Neural progenitor cell (in vitro differentiated cells): ENCODE measurements around the gene CLEC18C. TPM values are rescaled to one million over a fixed set of nuclear protein-coding genes. Genes with fewer than 3 reads are reported as not detected.
"Not testable (repeated sequence)": the region's sequence is repeated elsewhere in the genome, so short reads cannot be mapped to it uniquely, and the experiment has no call there.

Experiments
- DNase-seq: peaks from one replicate; pipeline ENCODE4 v3.0.0-alpha.2; 2016; ENCODE audit warnings: low spot score
- H2AFZ ChIP-seq: fragments of 200-600 bp; sonication (generic); replicated peaks from 2 replicates; pipeline ENCODE4 v1.6.1; 2016; ENCODE audit warnings: antibody characterized with exemption
- H3F3A ChIP-seq: fragments of 200-600 bp; sonication (generic); 2 replicates; pipeline ENCODE4 v1.6.1; 2016; ENCODE audit warnings: antibody characterized with exemption, low read depth
- H3K27ac ChIP-seq: fragments of 200-600 bp; sonication (generic); 2 replicates; pipeline ENCODE4 v1.5.1; 2016; ENCODE audit warnings: mild to moderate bottlenecking
- H3K27me3 ChIP-seq: fragments of 200-600 bp; sonication (generic); 2 replicates; pipeline ENCODE4 v1.6.1; 2016; ENCODE audit warnings: mild to moderate bottlenecking, moderate library complexity
- H3K36me3 ChIP-seq: fragments of 200-600 bp; sonication (generic); 2 replicates; pipeline ENCODE4 v1.5.1; 2016
- H3K4me1 ChIP-seq: fragments of 200-600 bp; sonication (generic); 2 replicates; pipeline ENCODE4 v1.6.1; 2016; ENCODE audit warnings: mixed run types
- H3K4me2 ChIP-seq: fragments of 200-600 bp; sonication (generic); 2 replicates; pipeline ENCODE4 v1.6.1; 2016
- H3K4me3 ChIP-seq: fragments of 200-600 bp; sonication (generic); 2 replicates; pipeline ENCODE4 v1.5.1; 2016
- H3K79me2 ChIP-seq: fragments of 200-600 bp; sonication (generic); 2 replicates; pipeline ENCODE4 v1.6.1; 2016; ENCODE audit warnings: low read depth
- H3K9ac ChIP-seq: fragments of 200-600 bp; sonication (generic); 2 replicates; pipeline ENCODE4 v1.6.1; 2016
- H3K9me3 ChIP-seq: fragments of 200-600 bp; sonication (generic); 2 replicates; pipeline ENCODE4 v1.5.1; 2016; ENCODE audit warnings: low read depth
- H4K20me1 ChIP-seq: fragments of 200-600 bp; sonication (generic); 2 replicates; pipeline ENCODE4 v1.6.1; 2016; ENCODE audit warnings: low read depth
- H3K27ac Mint-ChIP-seq: 3 replicates; pipeline ENCODE4 v1.8.0; 2021; ENCODE audit warnings: mixed read lengths
- H3K27me3 Mint-ChIP-seq: 2 replicates; pipeline ENCODE4 v1.8.0; 2022; ENCODE audit warnings: low read depth, mild to moderate bottlenecking, inconsistent platforms, moderate library complexity, mixed read lengths; ENCODE audit not compliant: insufficient read depth
- H3K36me3 Mint-ChIP-seq: 3 replicates; pipeline ENCODE4 v1.8.0; 2021; ENCODE audit warnings: mixed read lengths
- H3K4me1 Mint-ChIP-seq: 3 replicates; pipeline ENCODE4 v1.8.0; 2021; ENCODE audit warnings: mixed read lengths
- H3K4me3 Mint-ChIP-seq: 3 replicates; pipeline ENCODE4 v1.8.0; 2021; ENCODE audit warnings: mild to moderate bottlenecking, moderate library complexity, mixed read lengths
- H3K9me3 Mint-ChIP-seq: 3 replicates; pipeline ENCODE4 v1.8.0; 2020; ENCODE audit warnings: mixed read lengths
- total RNA-seq: library from RNA; depleted of rRNA; stranded (reverse); fragments of >200 nt; gene quantifications from 2 replicates; pipeline ENCODE4 v1.2.3, GENCODE V29; 2015; ENCODE audit warnings: low replicate concordance

Gene CLEC18C
- 0.51 and 3.8 TPM in 2 replicates for total RNA-seq

- not testable (repeated sequence) for H3K4me1 Mint-ChIP-seq
These were observed at the start of gene CLEC18C for GRCh38 chr16:70173212-70173837. TSS of gene CLEC18C (plus strand) at chr16:70173787. CDS start at chr16:70174279, 492 bp downstream.

GRCh38 chr16:70123822-70124221, 49.8 kb upstream of the CLEC18C start:
- H4K20me1 ChIP-seq, H3K4me3 Mint-ChIP-seq, H3K4me1 Mint-ChIP-seq, H3K9ac ChIP-seq, H3K9me3 ChIP-seq, H3K4me1 ChIP-seq, H3K36me3 ChIP-seq, H3K27ac ChIP-seq, H2AFZ ChIP-seq, H3K4me3 ChIP-seq, H3K27me3 ChIP-seq, H3K27ac Mint-ChIP-seq, H3K4me2 ChIP-seq, H3K9me3 Mint-ChIP-seq, H3K27me3 Mint-ChIP-seq, DNase-seq, H3F3A ChIP-seq: not testable (repeated sequence)
- H3K36me3 Mint-ChIP-seq = peaks cover 18% of the 10 kb centered on the region
- H3K79me2 ChIP-seq = peaks cover 10% of the 10 kb centered on the region

More at GRCh38 chr16:70173212-70173837, at the start of gene CLEC18C:
- H3K4me2 ChIP-seq, H3F3A ChIP-seq, H4K20me1 ChIP-seq, H3K4me3 Mint-ChIP-seq, H3K27me3 Mint-ChIP-seq, H3K4me3 ChIP-seq, H3K9me3 Mint-ChIP-seq, H3K4me1 ChIP-seq, H3K79me2 ChIP-seq, H3K27ac ChIP-seq, H2AFZ ChIP-seq, DNase-seq, H3K36me3 ChIP-seq, H3K36me3 Mint-ChIP-seq, H3K27me3 ChIP-seq, H3K27ac Mint-ChIP-seq, H3K9me3 ChIP-seq, H3K9ac ChIP-seq: not testable (repeated sequence)

- not testable (repeated sequence) for H3K4me3 ChIP-seq, H3K9me3 Mint-ChIP-seq, H3K4me1 ChIP-seq, H3K4me2 ChIP-seq, H4K20me1 ChIP-seq, H3K4me1 Mint-ChIP-seq, H3K27ac Mint-ChIP-seq, H3F3A ChIP-seq, H3K4me3 Mint-ChIP-seq, H3K27ac ChIP-seq, DNase-seq, H3K9me3 ChIP-seq, H3K27me3 ChIP-seq, H2AFZ ChIP-seq, H3K36me3 ChIP-seq, H3K9ac ChIP-seq, H3K27me3 Mint-ChIP-seq, H3K79me2 ChIP-seq
- peaks cover 22% of the 10 kb centered on the region for H3K36me3 Mint-ChIP-seq
These were observed 47.4 kb upstream of the CLEC18C start for GRCh38 chr16:70126226-70126625.

GRCh38 chr16:70127706-70128105, 45.9 kb upstream of the CLEC18C start:
- not testable (repeated sequence) for H2AFZ ChIP-seq, H3K4me3 ChIP-seq, H3K9me3 Mint-ChIP-seq, H3K4me2 ChIP-seq, H4K20me1 ChIP-seq, H3K4me3 Mint-ChIP-seq, H3F3A ChIP-seq, H3K9ac ChIP-seq, H3K4me1 ChIP-seq, H3K79me2 ChIP-seq, H3K9me3 ChIP-seq, H3K27me3 Mint-ChIP-seq, H3K36me3 ChIP-seq, H3K27ac ChIP-seq, DNase-seq, H3K4me1 Mint-ChIP-seq, H3K27me3 ChIP-seq
- Mint-ChIP-seq H3K27ac (peak overlapping the region; percentile 50), H3K36me3 (peaks cover 19% of the 10 kb centered on the region)

GRCh38 chr16:70128844-70129243, 44.7 kb upstream of the CLEC18C start:
- not testable (repeated sequence) for H3K4me3 Mint-ChIP-seq, H3F3A ChIP-seq, H3K9ac ChIP-seq, H3K9me3 ChIP-seq, H3K9me3 Mint-ChIP-seq, H3K79me2 ChIP-seq, H2AFZ ChIP-seq, H3K27me3 Mint-ChIP-seq, H3K27me3 ChIP-seq, H3K27ac ChIP-seq, H3K4me1 ChIP-seq, H3K4me1 Mint-ChIP-seq, H4K20me1 ChIP-seq, H3K36me3 ChIP-seq, H3K4me2 ChIP-seq, H3K4me3 ChIP-seq, DNase-seq, H3K27ac Mint-ChIP-seq
- peaks cover 15% of the 10 kb centered on the region for H3K36me3 Mint-ChIP-seq

- H3F3A ChIP-seq, H3K4me1 Mint-ChIP-seq, H3K36me3 ChIP-seq, H3K9me3 ChIP-seq, H3K9ac ChIP-seq, H3K4me3 ChIP-seq, H3K9me3 Mint-ChIP-seq, H3K4me2 ChIP-seq, H3K27me3 Mint-ChIP-seq, H3K27ac Mint-ChIP-seq, DNase-seq, H4K20me1 ChIP-seq, H3K27me3 ChIP-seq, H3K4me1 ChIP-seq, H2AFZ ChIP-seq, H3K79me2 ChIP-seq, H3K4me3 Mint-ChIP-seq, H3K27ac ChIP-seq: not testable (repeated sequence)
- peaks cover 22% of the 10 kb centered on the region for H3K36me3 Mint-ChIP-seq
These were observed 37.8 kb upstream of the CLEC18C start for GRCh38 chr16:70135796-70136195.

GRCh38 chr16:70136595-70136994, 37.0 kb upstream of the CLEC18C start:
- not testable (repeated sequence) for H3K4me1 ChIP-seq, DNase-seq, H3K27ac ChIP-seq, H3K9me3 Mint-ChIP-seq, H3K4me1 Mint-ChIP-seq, H3K4me2 ChIP-seq, H4K20me1 ChIP-seq, H3K79me2 ChIP-seq, H2AFZ ChIP-seq, H3K27me3 ChIP-seq, H3K27ac Mint-ChIP-seq, H3F3A ChIP-seq, H3K27me3 Mint-ChIP-seq, H3K4me3 ChIP-seq, H3K9me3 ChIP-seq, H3K9ac ChIP-seq, H3K4me3 Mint-ChIP-seq, H3K36me3 ChIP-seq
- H3K36me3 Mint-ChIP-seq = peaks cover 22% of the 10 kb centered on the region

- not testable (repeated sequence) for H3K27me3 ChIP-seq, H3K4me2 ChIP-seq, H3K4me3 ChIP-seq, H3K27ac ChIP-seq, H4K20me1 ChIP-seq, H3K79me2 ChIP-seq, H3K4me1 ChIP-seq, H2AFZ ChIP-seq, H3K27me3 Mint-ChIP-seq, H3K9me3 Mint-ChIP-seq, H3K36me3 ChIP-seq, H3K4me3 Mint-ChIP-seq, H3K9me3 ChIP-seq, H3K27ac Mint-ChIP-seq, H3K4me1 Mint-ChIP-seq, H3F3A ChIP-seq, DNase-seq, H3K9ac ChIP-seq
- peaks cover 16% of the 10 kb centered on the region for H3K36me3 Mint-ChIP-seq
These were observed 30.8 kb upstream of the CLEC18C start for GRCh38 chr16:70142739-70143138.
